ENCODE data around the gene PDE10A.

Gene PDE10A

DNA sequence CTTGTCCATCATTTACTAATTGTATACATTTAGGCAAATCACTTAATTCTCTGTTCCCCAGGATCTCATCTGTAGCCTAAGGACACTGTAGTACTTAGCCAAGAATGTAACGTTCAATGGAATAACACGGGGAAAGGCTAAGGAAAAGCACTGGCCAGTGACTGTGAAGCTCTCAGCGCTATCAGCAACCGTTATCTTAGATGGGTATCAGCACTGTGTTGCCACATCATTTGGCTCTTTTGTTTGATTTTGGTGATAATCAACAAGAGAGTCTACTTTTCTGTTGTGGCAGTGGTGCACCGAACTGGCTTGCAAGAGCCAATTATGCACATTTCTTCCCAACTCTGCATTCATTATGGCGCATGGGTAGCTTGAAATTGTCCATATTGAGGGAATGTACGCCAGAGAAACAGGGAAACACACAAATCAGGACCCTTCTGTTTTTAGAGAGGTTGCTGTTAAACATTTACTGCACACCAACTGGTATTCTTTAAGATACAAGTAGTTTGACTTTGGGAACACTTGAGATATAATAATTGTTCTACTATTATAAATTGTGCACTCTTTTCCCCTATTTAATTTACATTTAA lies 259.9 kb downstream of the PDE10A start:
- Histone ChIP-seq H4K20me1 (no peaks in the 10 kb centered on the region), H3K4me3 (no peak overlapping the region), H3K4me2 (no peak overlapping the region), H3K27ac (no peak overlapping the region), H3K36me3 (no peaks in the 10 kb centered on the region), H3K9me3 (replicated peaks in 1 of 11) (no peaks in the 10 kb centered on the region), H3K4me1 (no peaks in the 10 kb centered on the region), H3K27me3 (no peaks in the 10 kb centered on the region), H3K9ac (no peak overlapping the region)
- no peak for TF ChIP-seq Cebpa-rat (IDR thresholded peaks at IDR 0.05)

DNA sequence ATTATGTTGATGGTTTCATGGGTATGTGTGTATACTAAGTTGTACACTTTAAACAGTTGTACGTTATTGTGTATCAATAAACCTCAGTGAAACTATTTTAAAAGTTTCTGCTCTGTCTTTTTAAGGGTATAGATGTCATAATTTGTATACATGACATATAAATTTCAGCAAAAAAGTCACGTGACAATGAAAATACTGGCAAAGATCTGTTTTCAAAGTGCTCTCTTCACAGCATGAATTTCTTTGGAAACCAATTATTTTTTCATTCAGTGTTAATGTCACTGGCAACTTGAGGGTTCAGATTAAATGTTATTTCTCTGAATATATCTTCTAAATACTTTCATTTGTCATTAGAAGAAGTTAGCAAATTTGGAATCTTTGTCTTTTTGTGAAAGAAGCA lies 261.9 kb downstream of the PDE10A start:
- no peak overlapping the region for H3K27ac ChIP-seq
- no peaks in the 10 kb centered on the region for H3K9me3 ChIP-seq (replicated peaks in 1 of 11)
- no peak for TF ChIP-seq Cebpa-rat (IDR thresholded peaks at IDR 0.05)
- H3K4me1 ChIP-seq: no peaks in the 10 kb centered on the region
- H4K20me1 ChIP-seq: no peaks in the 10 kb centered on the region
- H3K36me3 ChIP-seq: no peaks in the 10 kb centered on the region
- no peaks in the 10 kb centered on the region for H3K27me3 ChIP-seq
- no peak overlapping the region for H3K4me3 ChIP-seq
- H3K9ac ChIP-seq: no peak overlapping the region
- H3K4me2 ChIP-seq: no peak overlapping the region

DNA sequence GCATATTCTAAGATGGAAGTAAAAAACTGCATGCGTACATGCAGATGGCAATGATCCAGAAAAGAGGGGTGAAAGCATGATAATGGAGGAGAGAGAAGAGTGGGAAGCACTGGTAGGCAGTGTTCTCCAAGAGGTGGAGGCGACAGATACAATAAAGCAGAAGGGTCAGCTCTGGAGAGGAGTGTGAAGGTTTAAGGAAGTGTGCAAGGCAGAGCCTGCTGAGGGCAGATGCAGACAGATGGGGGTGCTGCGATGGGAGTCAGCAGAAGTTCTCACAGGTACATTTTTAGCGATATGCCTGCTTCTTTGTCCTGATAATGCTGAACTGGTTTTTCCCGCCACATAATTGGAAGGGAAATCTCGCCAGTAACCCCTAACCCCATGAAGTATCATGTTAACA lies 272.6 kb downstream of the PDE10A start:
- Histone ChIP-seq H3K27me3 (no peaks in the 10 kb centered on the region), H4K20me1 (no peaks in the 10 kb centered on the region), H3K36me3 (no peaks in the 10 kb centered on the region), H3K9ac (no peak overlapping the region), H3K4me3 (no peak overlapping the region), H3K9me3 (replicated peaks in 1 of 11) (no peaks in the 10 kb centered on the region), H3K4me2 (no peak overlapping the region), H3K4me1 (no peaks in the 10 kb centered on the region), H3K27ac (no peak overlapping the region)
- TF ChIP-seq Cebpa-rat (IDR thresholded peaks at IDR 0.05): no peak

DNA sequence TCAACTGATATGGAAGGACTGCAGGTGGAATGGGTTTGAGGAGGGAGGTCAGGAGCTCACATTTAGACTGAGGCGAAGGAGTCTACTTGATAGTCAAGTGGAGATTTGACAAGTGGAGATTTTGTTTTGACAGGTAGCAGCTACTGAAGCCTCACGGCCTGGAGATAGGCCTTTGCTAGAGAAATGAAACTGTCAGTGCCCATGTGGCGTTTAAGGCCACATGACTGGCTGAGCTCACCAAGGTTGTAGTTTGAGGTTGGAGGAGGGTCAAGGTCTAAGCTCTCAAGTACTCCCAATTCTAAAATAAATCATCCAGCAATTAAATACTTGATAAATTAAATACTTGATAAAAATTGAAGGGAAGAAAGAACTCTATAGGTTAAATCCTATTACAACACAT lies 273.5 kb downstream of the PDE10A start:
- Histone ChIP-seq H3K27ac (no peak overlapping the region), H3K4me2 (no peak overlapping the region), H3K4me3 (no peak overlapping the region), H4K20me1 (no peaks in the 10 kb centered on the region), H3K4me1 (no peaks in the 10 kb centered on the region), H3K9me3 (replicated peaks in 1 of 11) (no peaks in the 10 kb centered on the region), H3K36me3 (no peaks in the 10 kb centered on the region), H3K27me3 (no peaks in the 10 kb centered on the region), H3K9ac (no peak overlapping the region)
- TF ChIP-seq Cebpa-rat (IDR thresholded peaks at IDR 0.05): no peak

DNA sequence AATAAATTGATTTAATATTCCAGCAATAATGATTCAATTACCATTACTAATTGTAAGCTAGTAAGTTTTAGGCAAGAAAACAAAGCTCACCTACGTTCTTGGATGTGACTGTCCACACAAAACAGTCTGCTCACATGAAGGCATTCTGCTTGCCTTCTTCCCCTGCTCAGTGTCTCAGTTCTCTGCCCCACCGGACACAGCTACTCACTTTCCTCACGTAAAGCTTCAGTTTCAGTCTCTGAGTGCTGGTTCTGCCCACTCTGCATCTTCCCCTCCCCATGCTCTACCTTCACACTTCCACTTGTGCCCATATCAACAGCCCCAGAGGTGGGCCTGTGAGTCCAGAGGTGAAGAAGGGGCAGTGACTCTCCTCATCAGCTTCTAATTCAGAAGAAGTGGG lies 279.7 kb downstream of the PDE10A start:
- Histone ChIP-seq H3K4me2 (no peak overlapping the region), H3K4me1 (peaks cover 0 to under 1% (median 0%) of the 10 kb centered on the region in 10 experiments; a peak in 1 of 20 replicates), H4K20me1 (no peaks in the 10 kb centered on the region), H3K9ac (no peak overlapping the region), H3K36me3 (no peaks in the 10 kb centered on the region), H3K4me3 (no peak overlapping the region), H3K9me3 (replicated peaks in 1 of 11) (no peaks in the 10 kb centered on the region), H3K27me3 (no peaks in the 10 kb centered on the region), H3K27ac (no peak overlapping the region)
- no peak for TF ChIP-seq Cebpa-rat (IDR thresholded peaks at IDR 0.05)

DNA sequence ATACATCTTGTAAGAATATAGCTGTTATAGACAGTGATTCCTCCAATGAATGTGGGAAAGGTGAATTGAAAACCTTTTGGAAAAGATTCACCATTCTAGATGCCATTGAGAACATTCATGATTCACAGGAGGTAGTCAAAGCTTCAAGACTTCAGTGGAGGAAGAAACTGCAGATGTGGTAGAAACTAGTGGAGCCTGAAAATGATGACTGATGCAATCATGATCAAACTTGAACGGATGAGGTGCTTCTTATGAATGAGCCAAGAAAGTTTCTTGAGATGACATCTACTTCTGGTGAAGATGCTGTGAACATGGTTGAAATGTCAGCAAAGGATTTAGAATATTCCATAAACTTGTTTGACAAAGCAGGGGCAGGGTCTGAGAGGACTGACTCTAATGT lies 286.9 kb downstream of the PDE10A start:
- Histone ChIP-seq H3K27ac (no peak overlapping the region), H3K4me2 (no peak overlapping the region), H4K20me1 (no peaks in the 10 kb centered on the region), H3K4me1 (peaks cover 0 to 3% (median 0%) of the 10 kb centered on the region in 10 experiments; a peak in 2 of 20 replicates), H3K36me3 (no peaks in the 10 kb centered on the region), H3K27me3 (no peaks in the 10 kb centered on the region), H3K9me3 (replicated peaks in 1 of 11) (no peaks in the 10 kb centered on the region), H3K4me3 (no peak overlapping the region), H3K9ac (no peak overlapping the region)
- no peak for TF ChIP-seq Cebpa-rat (IDR thresholded peaks at IDR 0.05)

DNA sequence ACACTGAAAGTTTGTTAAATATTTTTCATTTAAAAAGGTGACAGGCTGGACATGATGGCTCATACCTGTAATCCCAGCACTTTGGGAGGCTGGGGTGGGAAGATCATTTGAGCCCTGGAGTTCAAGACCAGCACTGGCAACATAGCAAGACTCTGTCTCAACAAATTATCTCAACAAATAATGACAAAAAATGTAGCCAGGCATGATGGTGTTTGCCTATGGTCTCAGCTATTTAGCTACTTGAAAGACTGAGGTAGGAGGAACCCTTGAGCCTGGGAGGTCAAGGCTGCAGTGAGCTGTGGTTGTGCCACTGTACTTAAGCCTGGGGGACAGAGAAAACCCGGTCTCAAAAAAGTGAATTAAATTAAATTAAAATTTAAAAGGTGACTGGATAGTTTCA lies 297.7 kb downstream of the PDE10A start:
- H3K4me2 ChIP-seq: no peak overlapping the region
- no peak overlapping the region for H3K9ac ChIP-seq
- no peaks in the 10 kb centered on the region for H3K4me1 ChIP-seq
- H3K27me3 ChIP-seq: no peaks in the 10 kb centered on the region
- H4K20me1 ChIP-seq: no peaks in the 10 kb centered on the region
- H3K27ac ChIP-seq: no peak overlapping the region
- no peak for TF ChIP-seq Cebpa-rat (IDR thresholded peaks at IDR 0.05)
- H3K4me3 ChIP-seq: no peak overlapping the region
- H3K36me3 ChIP-seq: no peaks in the 10 kb centered on the region
- H3K9me3 ChIP-seq (replicated peaks in 1 of 11): peaks cover 9 to 14% (median 11%) of the 10 kb centered on the region in 11 experiments; a peak in 19 of 22 replicates

DNA sequence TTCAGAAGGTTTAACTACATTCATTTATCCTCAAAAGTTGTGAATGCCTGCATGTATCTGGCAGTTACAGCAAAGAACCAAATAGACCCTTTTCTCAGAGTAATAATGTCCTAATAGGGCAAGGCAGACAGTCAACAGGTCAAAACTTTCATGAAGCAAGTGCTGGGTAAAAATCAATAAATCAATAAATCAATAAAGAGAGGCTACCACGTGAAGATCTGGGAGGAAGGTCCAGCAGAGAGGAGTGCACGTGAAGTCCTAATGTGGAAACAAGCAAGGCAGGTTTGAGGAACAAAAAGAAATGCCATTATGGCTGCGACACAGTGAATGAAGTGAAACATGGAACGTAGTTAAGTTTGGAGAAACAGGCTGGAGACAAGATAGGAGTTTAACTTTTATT lies 317.3 kb downstream of the PDE10A start:
- Histone ChIP-seq H4K20me1 (no peaks in the 10 kb centered on the region), H3K27ac (no peak overlapping the region), H3K36me3 (no peaks in the 10 kb centered on the region), H3K9ac (no peak overlapping the region), H3K4me2 (no peak overlapping the region), H3K27me3 (no peaks in the 10 kb centered on the region), H3K4me1 (no peaks in the 10 kb centered on the region), H3K4me3 (no peak overlapping the region), H3K9me3 (replicated peaks in 1 of 11) (peaks cover 16 to 26% (median 19%) of the 10 kb centered on the region in 11 experiments)
- TF ChIP-seq Cebpa-rat (IDR thresholded peaks at IDR 0.05): no peak

DNA sequence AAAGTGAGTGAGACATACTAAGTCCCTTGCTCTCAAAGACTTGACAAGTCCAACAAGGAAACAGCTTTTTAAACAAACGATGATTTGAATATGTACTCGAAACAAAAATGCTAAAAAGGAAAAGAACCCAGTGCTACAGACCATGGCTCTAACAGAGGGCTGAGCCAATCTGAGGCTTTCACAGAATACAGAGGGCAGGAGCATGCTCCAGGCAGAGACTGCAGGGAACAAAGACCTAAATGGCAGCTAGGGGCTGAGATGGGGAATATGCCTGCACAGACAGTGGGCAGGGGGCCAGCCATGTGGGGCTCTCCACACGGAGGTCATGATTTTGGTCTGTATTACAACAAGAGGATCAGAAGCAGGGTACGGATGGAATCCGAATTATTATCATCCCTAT lies 322.5 kb downstream of the PDE10A start:
- Histone ChIP-seq H4K20me1 (no peaks in the 10 kb centered on the region), H3K4me2 (no peak overlapping the region), H3K9ac (no peak overlapping the region), H3K9me3 (replicated peaks in 1 of 11) (no peaks in the 10 kb centered on the region; a peak in 1 of 22 replicates), H3K4me3 (no peak overlapping the region), H3K36me3 (no peaks in the 10 kb centered on the region), H3K27me3 (no peaks in the 10 kb centered on the region), H3K27ac (no peak overlapping the region), H3K4me1 (no peaks in the 10 kb centered on the region)
- no peak for TF ChIP-seq Cebpa-rat (IDR thresholded peaks at IDR 0.05)

DNA sequence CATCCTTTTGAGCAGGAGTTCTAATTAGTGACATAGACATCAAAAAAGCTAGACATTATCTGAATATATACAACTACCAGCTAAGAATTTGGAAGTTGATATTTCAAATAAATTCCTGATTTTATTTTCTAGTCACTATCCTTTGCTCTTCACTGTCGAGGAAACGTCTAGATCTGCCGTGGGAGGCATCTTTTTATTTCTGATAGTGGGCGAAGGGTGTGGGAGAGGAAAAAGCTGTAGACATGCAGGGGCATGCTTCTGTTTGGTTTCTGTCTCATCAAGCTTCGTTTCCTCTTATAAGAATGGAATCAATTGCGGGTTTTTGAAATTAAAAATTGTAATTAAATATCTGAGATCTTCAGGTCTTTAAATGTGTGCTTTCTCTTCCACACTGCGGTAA lies 337.4 kb downstream of the PDE10A start:
- H3K4me2 ChIP-seq: no peak overlapping the region

More for the DNA sequence above, 337.4 kb downstream of the PDE10A start:
- no peak overlapping the region for H3K27ac ChIP-seq
- no peaks in the 10 kb centered on the region for H3K4me1 ChIP-seq
- no peak for TF ChIP-seq Cebpa-rat (IDR thresholded peaks at IDR 0.05)
- H4K20me1 ChIP-seq: no peaks in the 10 kb centered on the region
- no peak overlapping the region for H3K9ac ChIP-seq
- no peak overlapping the region for H3K4me3 ChIP-seq
- H3K9me3 ChIP-seq (replicated peaks in 1 of 11): peaks cover 14 to 23% (median 17%) of the 10 kb centered on the region in 11 experiments
- H3K36me3 ChIP-seq: no peaks in the 10 kb centered on the region
- no peaks in the 10 kb centered on the region for H3K27me3 ChIP-seq
